Measurements from ENCODE around the gene ARHGAP42.

GRCh38 chr11:100680070-100680469 lies 7.0 kb upstream of the ARHGAP42 start:
- TF ChIP-seq CTCF (IDR thresholded peaks at IDR 0.05): no peak
- no peak for TF ChIP-seq POLR2A (IDR thresholded peaks at IDR 0.05)

Data from testis (tissue), 2 donors.